Measurements from ENCODE around the gene HEPACAM2. TPM values are rescaled to one million over a fixed set of nuclear protein-coding genes. Genes with fewer than 3 reads are reported as not detected.
A peak's percentile ranks its signal among the peaks of the same experiment; 100 is the strongest.

The HEPACAM2 gene
- total RNA-seq: under 1 TPM in 1 of 2 experiments, not detected in 1; 0.15 TPM
- polyA plus RNA-seq: not detected

GRCh38 chr7:93226310-93226709, at the start of gene HEPACAM2:
Gene HEPACAM2, minus strand, starts transcription at chr7:93226469.
- Histone ChIP-seq H3K4me1 (ENCODE audit: insufficient read depth, low read length) (peaks cover 13% of the 10 kb centered on the region), H3K9me3 (ENCODE audit: control insufficient read depth in 1 of 2, low read length in 2 of 2) (no peaks in the 10 kb centered on the region), H3K36me3 (ENCODE audit: insufficient read depth, low read length) (no peaks in the 10 kb centered on the region), H3K27ac (ENCODE audit: low read depth, low read length) (no peak within 1 kb of the TSS), H3K4me3 (ENCODE audit: low read length in 2 of 2) (no peak within 1 kb of the TSS), H3K27me3 (ENCODE audit: insufficient read depth, low read length) (no peaks in the 10 kb centered on the region)
- Mint-ChIP-seq H3K9me3 (no peaks in the 10 kb centered on the region), H3K27me3 (no peaks in the 10 kb centered on the region), H3K36me3 (no peaks in the 10 kb centered on the region), H3K4me3 (no peak within 1 kb of the TSS), H3K27ac (no peak within 1 kb of the TSS), H3K4me1 (peaks cover 5 to 8% (median 7%) of the 10 kb centered on the region in 4 donors)
- CTCF ChIA-PET (ENCODE audit: partially characterized antibody): interaction anchor here (0.6 to 4.1 kb wide), 5 partner anchors 14 to 109 kb away, joined by 3 to 19 read pairs (median 3); partner anchors contain the start of gene SAMD9
- intact Hi-C loops (cut with micrococcal nuclease): no loop called here
- POLR2A ChIA-PET (ENCODE audit: partially characterized antibody): no interaction called here
- no peak for DNase-seq

GRCh38 chr7:93265220-93265619, 39.0 kb upstream of the HEPACAM2 start:
- Mint-ChIP-seq H3K9me3 (no peaks in the 10 kb centered on the region), H3K4me1 (no peaks in the 10 kb centered on the region), H3K27me3 (no peaks in the 10 kb centered on the region), H3K27ac (no peak overlapping the region), H3K4me3 (no peak overlapping the region), H3K36me3 (peaks cover 30 to 42% of the 10 kb centered on the region in 2 donors)
- H3K36me3 ChIP-seq (ENCODE audit: insufficient read depth, low read length): no peaks in the 10 kb centered on the region
- no peak overlapping the region for H3K4me3 ChIP-seq (ENCODE audit: low read length in 2 of 2)
- CTCF ChIA-PET (ENCODE audit: partially characterized antibody): no interaction called here
- no peak overlapping the region for H3K27ac ChIP-seq (ENCODE audit: low read depth, low read length)
- no peaks in the 10 kb centered on the region for H3K27me3 ChIP-seq (ENCODE audit: insufficient read depth, low read length)
- no peaks in the 10 kb centered on the region for H3K4me1 ChIP-seq (ENCODE audit: insufficient read depth, low read length)
- no peak for DNase-seq
- POLR2A ChIA-PET (ENCODE audit: partially characterized antibody): no interaction called here
- intact Hi-C loops (cut with micrococcal nuclease): no loop called here
- H3K9me3 ChIP-seq (ENCODE audit: control insufficient read depth in 1 of 2, low read length in 2 of 2): no peaks in the 10 kb centered on the region

DNA sequence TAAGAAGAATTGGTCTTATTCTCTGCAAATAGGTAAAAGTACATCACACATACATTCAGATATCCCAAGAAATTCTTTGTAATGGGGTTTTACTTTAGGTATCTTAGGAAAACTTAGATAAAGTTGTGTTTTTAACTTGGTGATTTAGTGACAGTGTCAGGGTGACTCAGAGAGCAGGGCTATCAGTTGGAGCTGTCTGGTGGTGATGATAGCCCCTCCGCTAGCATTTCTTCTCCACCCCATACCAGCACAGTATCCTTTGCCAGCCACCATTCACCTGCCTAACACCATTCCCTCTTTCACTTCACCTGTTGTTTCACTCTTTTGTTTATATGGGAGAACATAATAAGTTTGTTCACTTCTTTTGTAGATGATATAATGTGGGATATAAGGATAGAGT, 36.3 kb upstream of the HEPACAM2 start:
- no peaks in the 10 kb centered on the region for H3K9me3 ChIP-seq (ENCODE audit: control insufficient read depth in 1 of 2, low read length in 2 of 2)
- H3K27me3 Mint-ChIP-seq: no peaks in the 10 kb centered on the region
- no peaks in the 10 kb centered on the region for H3K4me1 ChIP-seq (ENCODE audit: insufficient read depth, low read length)
- intact Hi-C loops (cut with micrococcal nuclease): no loop called here
- H3K4me3 ChIP-seq (ENCODE audit: low read length in 2 of 2): no peak overlapping the region
- peaks cover 27 to 43% of the 10 kb centered on the region in 2 donors for H3K36me3 Mint-ChIP-seq
- ChIA-PET POLR2A (ENCODE audit: partially characterized antibody) (no interaction called here), CTCF (ENCODE audit: partially characterized antibody) (no interaction called here)
- peak overlapping the region in 1 of 7 donors; percentile 18 for H3K27ac Mint-ChIP-seq
- no peak for DNase-seq
- H3K27ac ChIP-seq (ENCODE audit: low read depth, low read length): no peak overlapping the region
- no peaks in the 10 kb centered on the region for H3K9me3 Mint-ChIP-seq
- H3K4me1 Mint-ChIP-seq: no peaks in the 10 kb centered on the region
- H3K36me3 ChIP-seq (ENCODE audit: insufficient read depth, low read length): no peaks in the 10 kb centered on the region
- H3K4me3 Mint-ChIP-seq: no peak overlapping the region
- no peaks in the 10 kb centered on the region for H3K27me3 ChIP-seq (ENCODE audit: insufficient read depth, low read length)

GRCh38 chr7:93258661-93259060, 32.4 kb upstream of the HEPACAM2 start:
- no peak overlapping the region for H3K4me3 Mint-ChIP-seq
- H3K4me1 ChIP-seq (ENCODE audit: insufficient read depth, low read length): no peaks in the 10 kb centered on the region
- no peak for DNase-seq
- H3K4me1 Mint-ChIP-seq: peaks cover 0 to 1% (median 0%) of the 10 kb centered on the region in 4 donors
- ChIA-PET CTCF (ENCODE audit: partially characterized antibody) (no interaction called here), POLR2A (ENCODE audit: partially characterized antibody) (no interaction called here)
- H3K27me3 ChIP-seq (ENCODE audit: insufficient read depth, low read length): no peaks in the 10 kb centered on the region
- H3K27me3 Mint-ChIP-seq: no peaks in the 10 kb centered on the region
- peak overlapping the region in 1 of 7 donors; percentile 49 for H3K27ac Mint-ChIP-seq
- no peak overlapping the region for H3K27ac ChIP-seq (ENCODE audit: low read depth, low read length)
- peaks cover 21 to 45% of the 10 kb centered on the region in 2 donors for H3K36me3 Mint-ChIP-seq
- intact Hi-C loops (cut with micrococcal nuclease): no loop called here
- no peaks in the 10 kb centered on the region for H3K9me3 Mint-ChIP-seq
- H3K36me3 ChIP-seq (ENCODE audit: insufficient read depth, low read length): no peaks in the 10 kb centered on the region
- H3K4me3 ChIP-seq (ENCODE audit: low read length in 2 of 2): no peak overlapping the region
- H3K9me3 ChIP-seq (ENCODE audit: control insufficient read depth in 1 of 2, low read length in 2 of 2): no peaks in the 10 kb centered on the region

- no peak overlapping the region for H3K27ac Mint-ChIP-seq
Observed at GRCh38 chr7:93249491-93250148, 23.4 kb upstream of the HEPACAM2 start.

GRCh38 chr7:93245525-93246432, 19.5 kb upstream of the HEPACAM2 start:
- Histone ChIP-seq H3K27ac (ENCODE audit: low read depth, low read length) (no peak overlapping the region), H3K27me3 (ENCODE audit: insufficient read depth, low read length) (no peaks in the 10 kb centered on the region), H3K36me3 (ENCODE audit: insufficient read depth, low read length) (no peaks in the 10 kb centered on the region), H3K4me3 (ENCODE audit: low read length in 2 of 2) (peak overlapping the region in 1 of 2 donors; percentile 9), H3K4me1 (ENCODE audit: insufficient read depth, low read length) (no peaks in the 10 kb centered on the region), H3K9me3 (ENCODE audit: control insufficient read depth in 1 of 2, low read length in 2 of 2) (no peaks in the 10 kb centered on the region)
- CTCF ChIA-PET (ENCODE audit: partially characterized antibody): interaction anchor here (0.6 to 4.2 kb wide), 17 partner anchors 10 to 1191 kb away, joined by 3 to 31 read pairs (median 5); partner anchors contain the start of gene VPS50
- peaks cover 0 to 6% of the 10 kb centered on the region in 2 donors for H3K36me3 Mint-ChIP-seq
- peak overlapping the region in 6 of 7 donors; percentile 37 to 88 (median 68) for H3K27ac Mint-ChIP-seq
- no peaks in the 10 kb centered on the region for H3K27me3 Mint-ChIP-seq
- H3K9me3 Mint-ChIP-seq: no peaks in the 10 kb centered on the region
- DNase-seq: peak; percentile 35 to 52 (median 46)
- POLR2A ChIA-PET (ENCODE audit: partially characterized antibody): interaction anchor here (0.6 to 1.2 kb wide), 3 partner anchors 14 to 842 kb away, joined by 3 to 8 read pairs (median 3); partner anchors contain the start of gene VPS50
- intact Hi-C loops (cut with micrococcal nuclease): loop anchor here (1.0 to 5.0 kb wide), 3 partner anchors 13 to 842 kb away; partner anchors contain the start of gene VPS50
- H3K4me1 Mint-ChIP-seq: peaks cover 12 to 15% (median 14%) of the 10 kb centered on the region in 4 donors
- H3K4me3 Mint-ChIP-seq: peak overlapping the region; percentile 56 to 79 (median 74)

More at GRCh38 chr7:93249491-93250148, 23.4 kb upstream of the HEPACAM2 start:
- no peaks in the 10 kb centered on the region for H3K9me3 ChIP-seq (ENCODE audit: control insufficient read depth in 1 of 2, low read length in 2 of 2)
- H3K36me3 ChIP-seq (ENCODE audit: insufficient read depth, low read length): no peaks in the 10 kb centered on the region
- Mint-ChIP-seq H3K9me3 (no peaks in the 10 kb centered on the region), H3K4me3 (no peak overlapping the region), H3K36me3 (peaks cover 8 to 22% of the 10 kb centered on the region in 2 donors), H3K4me1 (peaks cover 12 to 20% (median 15%) of the 10 kb centered on the region in 4 donors), H3K27me3 (no peaks in the 10 kb centered on the region)
- H3K27ac ChIP-seq (ENCODE audit: low read depth, low read length): no peak overlapping the region
- POLR2A ChIA-PET (ENCODE audit: partially characterized antibody): no interaction called here
- H3K4me3 ChIP-seq (ENCODE audit: low read length in 2 of 2): no peak overlapping the region
- H3K27me3 ChIP-seq (ENCODE audit: insufficient read depth, low read length): no peaks in the 10 kb centered on the region
- CTCF ChIA-PET (ENCODE audit: partially characterized antibody): no interaction called here
- intact Hi-C loops (cut with micrococcal nuclease): loop anchor here (5.0 kb wide), 1 partner anchor 303 kb away; no protein-coding TSS in a partner anchor
- DNase-seq: no peak
- no peaks in the 10 kb centered on the region for H3K4me1 ChIP-seq (ENCODE audit: insufficient read depth, low read length)

DNA sequence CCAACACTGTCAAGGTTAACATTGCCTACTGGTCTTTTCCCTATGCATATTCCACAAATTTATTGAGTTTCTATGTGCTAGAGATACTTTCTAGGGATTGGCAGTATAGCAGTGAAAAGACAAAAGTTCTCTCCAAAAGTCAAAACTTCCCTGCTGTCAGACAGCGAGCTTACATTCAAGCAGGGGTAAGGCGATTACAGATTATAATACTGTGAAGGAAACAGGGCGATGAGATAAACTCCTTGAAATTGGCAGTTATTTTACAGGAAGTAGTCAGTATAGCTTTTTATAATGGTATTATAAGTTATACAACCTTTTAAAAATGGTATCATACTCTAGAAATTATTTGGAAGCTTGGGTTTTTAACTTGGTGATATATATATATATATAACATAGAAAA, 15.8 kb upstream of the HEPACAM2 start:
- Mint-ChIP-seq H3K27ac (no peak overlapping the region), H3K27me3 (no peaks in the 10 kb centered on the region), H3K4me1 (peaks cover 12 to 20% (median 15%) of the 10 kb centered on the region in 4 donors), H3K36me3 (peaks cover 3 to 6% of the 10 kb centered on the region in 2 donors), H3K4me3 (no peak overlapping the region), H3K9me3 (no peaks in the 10 kb centered on the region)
- ChIA-PET CTCF (ENCODE audit: partially characterized antibody) (interaction anchor here (1.0 to 3.4 kb wide), 4 partner anchors 10 to 1194 kb away, joined by 3 to 15 read pairs (median 7); partner anchors contain the start of gene VPS50), POLR2A (ENCODE audit: partially characterized antibody) (interaction anchor here (2.4 kb wide), 1 partner anchor 10 kb away, joined by 13 read pairs; the partner anchor contains the start of gene VPS50)
- no peak overlapping the region for H3K4me3 ChIP-seq (ENCODE audit: low read length in 2 of 2)
- no peaks in the 10 kb centered on the region for H3K27me3 ChIP-seq (ENCODE audit: insufficient read depth, low read length)
- H3K4me1 ChIP-seq (ENCODE audit: insufficient read depth, low read length): no peaks in the 10 kb centered on the region
- no peak overlapping the region for H3K27ac ChIP-seq (ENCODE audit: low read depth, low read length)
- DNase-seq: no peak
- no peaks in the 10 kb centered on the region for H3K9me3 ChIP-seq (ENCODE audit: control insufficient read depth in 1 of 2, low read length in 2 of 2)
- intact Hi-C loops (cut with micrococcal nuclease): no loop called here
- no peaks in the 10 kb centered on the region for H3K36me3 ChIP-seq (ENCODE audit: insufficient read depth, low read length)
